ENCODE data around the gene IKBKE.

DNA sequence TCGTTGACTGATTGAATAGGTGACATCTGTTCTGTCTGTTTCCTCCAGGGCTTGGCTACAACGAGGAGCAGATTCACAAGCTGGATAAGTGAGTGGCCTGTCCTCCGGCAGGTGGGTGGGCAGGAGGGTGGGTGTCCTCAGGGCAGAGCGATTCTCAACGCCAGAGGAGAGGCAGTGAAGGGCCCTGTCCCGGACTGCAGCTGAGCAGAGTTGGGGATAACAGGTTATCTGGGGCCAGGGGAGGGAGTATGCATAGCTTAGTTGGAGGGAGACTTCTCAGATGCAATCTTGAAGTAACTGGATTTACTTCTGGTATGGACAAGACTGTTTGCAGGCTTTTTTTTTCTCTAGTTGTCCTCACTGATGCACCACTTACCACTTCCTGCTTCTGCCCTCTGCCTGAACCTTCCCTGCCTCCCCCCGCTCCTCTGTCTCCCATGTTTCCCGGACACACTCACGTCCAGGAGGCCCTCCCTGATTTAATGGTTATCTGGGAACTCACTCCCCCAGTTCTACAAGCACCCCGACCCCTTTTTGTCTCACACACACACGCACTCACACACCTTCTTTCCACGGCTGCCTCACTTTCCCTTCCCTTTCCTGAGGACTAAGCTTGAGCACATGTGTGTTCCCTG is 20.6 kb downstream of the IKBKE start:
- TF ChIP-seq, protein P1, sequence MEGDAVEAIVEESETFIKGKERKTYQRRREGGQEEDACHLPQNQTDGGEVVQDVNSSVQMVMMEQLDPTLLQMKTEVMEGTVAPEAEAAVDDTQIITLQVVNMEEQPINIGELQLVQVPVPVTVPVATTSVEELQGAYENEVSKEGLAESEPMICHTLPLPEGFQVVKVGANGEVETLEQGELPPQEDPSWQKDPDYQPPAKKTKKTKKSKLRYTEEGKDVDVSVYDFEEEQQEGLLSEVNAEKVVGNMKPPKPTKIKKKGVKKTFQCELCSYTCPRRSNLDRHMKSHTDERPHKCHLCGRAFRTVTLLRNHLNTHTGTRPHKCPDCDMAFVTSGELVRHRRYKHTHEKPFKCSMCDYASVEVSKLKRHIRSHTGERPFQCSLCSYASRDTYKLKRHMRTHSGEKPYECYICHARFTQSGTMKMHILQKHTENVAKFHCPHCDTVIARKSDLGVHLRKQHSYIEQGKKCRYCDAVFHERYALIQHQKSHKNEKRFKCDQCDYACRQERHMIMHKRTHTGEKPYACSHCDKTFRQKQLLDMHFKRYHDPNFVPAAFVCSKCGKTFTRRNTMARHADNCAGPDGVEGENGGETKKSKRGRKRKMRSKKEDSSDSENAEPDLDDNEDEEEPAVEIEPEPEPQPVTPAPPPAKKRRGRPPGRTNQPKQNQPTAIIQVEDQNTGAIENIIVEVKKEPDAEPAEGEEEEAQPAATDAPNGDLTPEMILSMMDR (IDR thresholded peaks at IDR 0.05): no peak
- no peak for TF ChIP-seq POLR2AphosphoS5 (IDR thresholded peaks at IDR 0.05)

Measured in transverse colon (tissue), 4 donors.